Lung (tissue), 12 donors: Measurements from ENCODE around the gene EML1. TPM values are rescaled to one million over a fixed set of nuclear protein-coding genes. Genes with fewer than 3 reads are reported as not detected.

Experiments
- ATAC-seq: fragments of 200-7000 bp; cut with Tn5 transposase; one replicate; pipeline ENCODE4 v1.9.1; 2020; ENCODE audit warnings: moderate number of reproducible peaks; ENCODE audit not compliant: insufficient read depth, low FRiP score
- DNase-seq, 3 donors: peaks; one replicate each; pipeline ENCODE4 v3.0.0-alpha.2; 2013 to 2017
- H3K27ac ChIP-seq, 2 donors: one replicate each; pipeline ENCODE4 v1.5.1; 2013; ENCODE audit warnings: mild to moderate bottlenecking in 2 of 2, moderate library complexity in 2 of 2, control low read depth in 1 of 2, inconsistent platforms in 1 of 2, low read depth in 1 of 2, low read length in 1 of 2
- H3K27me3 ChIP-seq, 3 donors: one replicate each; pipeline ENCODE4 v1.5.1; 2013; ENCODE audit warnings: low read length in 2 of 3; ENCODE audit not compliant: control insufficient read depth in 3 of 3, insufficient read depth in 3 of 3
- H3K36me3 ChIP-seq, 4 donors: one replicate each; pipeline ENCODE4 v1.5.1; 2013; ENCODE audit warnings: low read length in 4 of 4, mild to moderate bottlenecking in 1 of 4, moderate library complexity in 1 of 4; ENCODE audit not compliant: control insufficient read depth in 4 of 4, insufficient read depth in 4 of 4
- H3K4me1 ChIP-seq, 5 donors: one replicate each; pipeline ENCODE4 v1.5.1; 2013; ENCODE audit warnings: low read length in 5 of 5, mild to moderate bottlenecking in 2 of 5, moderate library complexity in 1 of 5; ENCODE audit not compliant: control insufficient read depth in 5 of 5, insufficient read depth in 5 of 5
- H3K4me3 ChIP-seq: one replicate; pipeline ENCODE4 v1.5.1; 2013; ENCODE audit warnings: mild to moderate bottlenecking, control low read depth, moderate library complexity
- H3K9ac ChIP-seq, 2 donors: one replicate each; pipeline ENCODE4 v1.5.1; 2013; ENCODE audit warnings: low read length in 2 of 2, control low read depth in 1 of 2; ENCODE audit not compliant: insufficient read depth in 1 of 2
- H3K9me3 ChIP-seq, 4 donors: one replicate each; pipeline ENCODE4 v1.5.1; 2013; ENCODE audit warnings: low read length in 3 of 4, mild to moderate bottlenecking in 1 of 4, moderate library complexity in 1 of 4; ENCODE audit not compliant: control insufficient read depth in 4 of 4, insufficient read depth in 3 of 4
- CTCF ChIP-seq: IDR thresholded peaks from 2 replicates; pipeline ENCODE4 v1.5.1; 2012; ENCODE audit warnings: mild to moderate bottlenecking; ENCODE audit errors: control extremely low read depth, extremely low read depth
- WGBS, 2 donors: extraction: QIAGEN DNeasy Blood & Tissue Kit; methylation state at CpG; one replicate each; pipeline ENCODE4 v1.1.7; 2013; 5-methylcytosine and 5-hydroxymethylcytosine counted together
- polyA plus RNA-seq, 2 donors: library from polyadenylated mRNA; stranded (reverse); fragments of 200-250 nt; gene quantifications; one replicate each; pipeline ENCODE4 v1.2.1, GENCODE V29; 2013
- total RNA-seq, 2 donors: library from RNA; depleted of rRNA in 1 of 2; stranded (reverse); fragments of >200 nt in 1 of 2; gene quantifications; one replicate each; pipeline ENCODE4 v1.2.1, GENCODE V29; 2014 to 2021
- donor health status: control.
- donor health status: control.
- donor health status: Bipolar disorder and iron deficiency.
- donor health status: healthy.
- donor health status: DM: yes; HTN: yes; CAD: no.

Gene EML1
- total and polyA plus RNA-seq, 4 donors = 6.7 to 88.0 (median 22.8) TPM

GRCh38 chr14:99792210-99792535 is 1.0 kb upstream of the EML1 start:
- DNase-seq (no peak), ATAC-seq (no peak)
- no peaks in the 10 kb centered on the region for H3K9me3 ChIP-seq
- 72 to 77% methylated on average over 6 of the region's 6 CpGs for WGBS, 2 donors
- H3K9ac ChIP-seq = peak overlapping the region in 1 of 2 donors; percentile 36
- H3K4me1 ChIP-seq = peaks cover 0 to 25% (median 6%) of the 10 kb centered on the region in 5 donors
- no peak overlapping the region for H3K4me3 ChIP-seq
- no peaks in the 10 kb centered on the region for H3K36me3 ChIP-seq
- no peaks in the 10 kb centered on the region for H3K27me3 ChIP-seq
- peak overlapping the region in 1 of 2 donors; percentile 59 for H3K27ac ChIP-seq
- no peak for TF ChIP-seq CTCF

- Histone ChIP-seq H3K27ac (peak overlapping the region; percentile 72 to 75), H3K9ac (peak overlapping the region in 1 of 2 donors; percentile 36), H3K36me3 (no peaks in the 10 kb centered on the region), H3K4me3 (peak overlapping the region; percentile 27), H3K27me3 (no peaks in the 10 kb centered on the region), H3K4me1 (peaks cover 0 to 25% (median 6%) of the 10 kb centered on the region in 5 donors), H3K9me3 (no peaks in the 10 kb centered on the region)
- DNase-seq = peak; percentile 43 to 54 (median 48)
- no peak for TF ChIP-seq CTCF
- ATAC-seq = no peak
- WGBS, 2 donors = 7 to 16% methylated on average over 28 to 65 of the region's 65 CpGs
Observed at GRCh38 chr14:99792551-99793212, 531 bp upstream of the EML1 start.

- H3K9me3 ChIP-seq = no peaks in the 10 kb centered on the region
- DNase-seq (no peak), ATAC-seq (no peak)
- no peak for TF ChIP-seq CTCF
- peaks cover 0 to 25% (median 6%) of the 10 kb centered on the region in 5 donors for H3K4me1 ChIP-seq
- H3K27ac ChIP-seq = no peak overlapping the region
- no peak overlapping the region for H3K4me3 ChIP-seq
- WGBS, 2 donors = 63 to 66% methylated on average over 4 of the region's 4 CpGs
- H3K9ac ChIP-seq = peak overlapping the region in 1 of 2 donors; percentile 50
- no peaks in the 10 kb centered on the region for H3K36me3 ChIP-seq
- H3K27me3 ChIP-seq = no peaks in the 10 kb centered on the region
Observed at GRCh38 chr14:99794151-99794780, 1.1 kb downstream of the EML1 start.
